Suprapubic skin (tissue), 4 donors: ENCODE measurements around the gene JAKMIP1.

Source experiments
- EP300 ChIP-seq: sonication (generic); formaldehyde crosslinking; IDR thresholded peaks from one replicate; pipeline ENCODE4 v1.6.1; 2017; ENCODE audit warnings: antibody characterized with exemption
- POLR2AphosphoS5 ChIP-seq, 3 donors: sonication (generic); formaldehyde crosslinking; IDR thresholded peaks; one replicate each; pipeline ENCODE4 v1.6.1; 2017; ENCODE audit warnings: antibody characterized with exemption in 3 of 3

GRCh38 chr4:5984843-5985242 lies 215.5 kb downstream of the JAKMIP1 start:
- no peak for TF ChIP-seq EP300
- no peak for TF ChIP-seq POLR2AphosphoS5 (IDR thresholded peaks at IDR 0.05)
